Epithelial cell of prostate (primary cell): ENCODE measurements around the gene STOML3.
"Not testable (repeated sequence)": the region's sequence is repeated elsewhere in the genome, so short reads cannot be mapped to it uniquely, and the experiment has no call there.

Experiments
- DNase-seq: peaks from one replicate; pipeline ENCODE4 v3.0.0-alpha.2; 2011; ENCODE audit warnings: low read depth, low spot score
- H3K27ac ChIP-seq: fragments of 450-650 bp; 2 replicates; pipeline ENCODE4 v1.5.1; 2017; ENCODE audit warnings: mild to moderate bottlenecking

STOML3 gene, protein sequence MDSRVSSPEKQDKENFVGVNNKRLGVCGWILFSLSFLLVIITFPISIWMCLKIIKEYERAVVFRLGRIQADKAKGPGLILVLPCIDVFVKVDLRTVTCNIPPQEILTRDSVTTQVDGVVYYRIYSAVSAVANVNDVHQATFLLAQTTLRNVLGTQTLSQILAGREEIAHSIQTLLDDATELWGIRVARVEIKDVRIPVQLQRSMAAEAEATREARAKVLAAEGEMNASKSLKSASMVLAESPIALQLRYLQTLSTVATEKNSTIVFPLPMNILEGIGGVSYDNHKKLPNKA

DNA sequence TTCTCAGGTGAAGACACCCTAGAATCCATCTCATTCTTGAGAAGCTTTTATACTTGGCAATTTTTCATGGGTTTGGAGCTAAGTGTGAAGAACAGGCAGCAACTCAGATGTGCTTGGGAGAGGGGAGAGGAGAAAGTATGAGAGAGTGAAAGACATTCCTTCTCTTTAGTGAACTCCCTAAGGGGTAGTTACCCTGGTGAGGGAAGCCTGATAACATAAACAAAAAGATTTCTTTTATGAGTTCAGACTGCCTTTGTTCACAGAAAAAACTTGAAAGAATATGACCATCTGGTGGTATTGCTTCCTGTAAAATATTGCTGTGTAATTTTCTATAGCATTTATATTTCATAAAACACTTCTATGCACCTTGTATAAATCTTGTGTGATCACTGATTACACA lies at the start of gene STOML3:
STOML3 (minus strand) TSS at position 139 of the 400 bp plus-strand sequence; CDS start at position 29, 110 bp downstream.
- no peak within 1 kb of the TSS for H3K27ac ChIP-seq
- no peak for DNase-seq

DNA sequence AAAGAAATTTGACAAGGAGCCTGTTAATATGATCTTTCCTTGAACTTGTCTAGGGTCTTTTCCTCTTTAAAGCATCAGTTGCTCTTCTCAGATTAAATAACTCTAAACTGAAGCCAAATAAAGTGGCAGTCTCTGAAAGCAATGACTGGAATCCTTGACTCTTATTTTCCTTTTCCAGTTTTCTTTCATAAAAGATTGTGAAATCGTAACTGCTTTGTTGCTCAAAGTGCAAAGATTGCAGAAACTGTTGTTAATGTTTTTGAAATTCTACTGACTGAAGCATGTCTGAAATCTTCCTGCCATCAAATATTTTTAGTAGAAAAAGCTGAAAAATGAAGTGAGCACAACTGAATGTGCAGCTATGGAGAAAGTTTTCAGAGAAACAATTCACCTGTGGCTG lies 49.6 kb upstream of the STOML3 start:
- DNase-seq, result no peak
- H3K27ac ChIP-seq, result no peak overlapping the region

DNA sequence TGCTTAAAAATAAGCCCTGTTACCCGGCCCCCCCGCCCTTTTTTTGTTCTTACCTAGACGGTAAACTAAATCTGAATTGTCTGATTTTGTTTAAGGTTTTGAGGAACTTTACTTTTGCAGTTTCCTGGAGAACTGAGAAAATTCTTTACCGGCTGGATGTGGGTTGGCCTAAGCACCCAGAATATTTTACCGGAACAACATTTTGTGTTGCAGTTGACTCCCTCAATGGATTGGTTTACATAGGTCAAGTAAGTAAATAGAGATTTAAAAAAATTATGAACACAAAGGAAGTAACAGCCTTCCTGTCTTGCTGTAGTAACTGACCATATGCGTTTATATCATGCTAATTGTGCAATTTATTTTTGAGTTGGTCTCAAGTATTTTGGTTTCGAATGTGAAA lies 48.4 kb upstream of the STOML3 start:
- DNase-seq, result no peak
- H3K27ac ChIP-seq, result peak overlapping the region; percentile 84

DNA sequence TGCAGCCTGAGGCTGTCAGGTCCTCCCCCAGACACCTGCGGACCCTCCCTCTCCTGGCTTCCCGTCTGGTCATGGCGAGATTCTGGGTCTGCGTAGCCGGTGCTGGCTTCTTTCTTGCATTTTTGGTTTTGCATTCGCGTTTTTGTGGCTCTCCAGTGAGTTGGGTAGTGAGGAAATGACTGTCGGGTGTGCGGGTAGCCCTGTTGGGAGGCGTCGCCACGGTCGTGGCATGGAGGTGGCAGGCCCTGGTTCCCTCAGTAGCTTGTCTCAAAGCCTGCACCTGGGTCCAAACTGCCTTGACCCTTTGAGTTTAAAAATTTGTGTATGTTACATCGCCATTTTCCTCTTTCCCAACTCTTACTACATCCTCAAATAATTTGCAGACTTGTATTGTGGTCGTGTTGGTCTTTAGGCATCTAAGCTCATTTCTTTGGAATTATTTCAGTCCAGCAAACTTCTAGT lies 48.0 kb upstream of the STOML3 start:
- H3K27ac ChIP-seq, result peak overlapping the region; percentile 84
- no peak for DNase-seq

DNA sequence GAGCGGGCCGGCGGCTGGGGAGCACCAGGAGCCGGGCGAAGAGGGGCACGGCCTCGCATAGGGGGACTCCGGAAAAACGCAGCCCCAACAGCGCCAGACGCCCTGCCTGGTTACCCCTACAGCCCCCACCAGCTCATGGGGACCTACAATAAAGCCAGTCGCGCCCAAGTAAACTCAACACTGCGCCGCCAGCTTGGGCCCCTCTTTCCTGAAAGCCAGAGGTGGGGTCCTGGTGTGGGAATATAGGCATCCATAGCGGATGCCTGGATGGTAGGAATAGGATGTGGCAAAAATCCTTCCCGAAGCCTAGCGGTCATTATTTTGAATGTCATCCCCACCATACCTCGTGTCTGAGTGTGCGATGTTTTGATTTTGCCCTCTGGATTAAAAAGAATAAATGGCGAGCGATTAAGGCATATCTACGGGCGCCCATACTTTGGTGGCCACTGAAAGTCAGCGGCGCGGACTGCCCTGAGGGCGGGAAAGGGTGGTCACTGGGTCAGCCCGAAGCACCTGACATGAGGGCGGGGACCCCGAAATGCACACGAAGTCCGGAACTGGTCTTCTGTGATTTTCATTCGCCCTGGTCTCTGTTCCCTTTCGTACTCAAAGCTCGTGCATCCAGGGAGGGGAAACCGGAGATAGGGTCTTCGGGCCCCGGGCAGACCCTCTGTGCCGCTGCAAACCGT lies 47.4 kb upstream of the STOML3 start, which contains the start of the genes NHLRC3 and PROSER1:
NHLRC3 (plus strand) TSS at position 577 of the 689 bp plus-strand sequence. CDS start 184 bp downstream, outside the sequence.
PROSER1 (minus strand) TSS at position 210 of the 689 bp plus-strand sequence. CDS start 847 bp downstream, outside the sequence.
- H3K27ac ChIP-seq, result peak within 1 kb of the TSS; percentile 84
- DNase-seq, result peak; percentile 68

DNA sequence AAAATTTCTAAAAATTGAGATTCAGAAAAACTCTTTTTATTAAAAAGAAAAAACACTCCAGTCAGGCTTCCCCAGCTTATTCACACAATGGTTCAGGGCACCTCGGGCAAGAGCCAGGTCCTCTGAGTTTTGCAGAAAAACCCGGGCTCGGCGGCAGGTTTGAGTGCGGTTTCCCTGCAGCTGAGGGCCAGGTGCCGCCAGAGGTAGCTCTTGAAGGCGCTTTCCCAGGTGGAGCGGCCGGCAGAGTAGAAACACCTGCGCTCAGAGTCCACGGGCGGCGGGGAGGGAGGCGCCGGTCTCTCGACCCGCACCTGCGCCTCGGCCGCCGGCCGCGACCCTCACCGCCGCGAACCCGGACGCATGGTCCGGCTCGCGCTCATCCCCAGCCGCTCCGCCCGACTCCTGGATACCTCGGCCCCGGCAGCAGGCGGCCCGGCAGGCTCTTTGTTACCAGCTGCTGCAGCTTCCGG lies 46.8 kb upstream of the STOML3 start:
- DNase-seq, result no peak
- H3K27ac ChIP-seq, result peak overlapping the region; percentile 84

DNA sequence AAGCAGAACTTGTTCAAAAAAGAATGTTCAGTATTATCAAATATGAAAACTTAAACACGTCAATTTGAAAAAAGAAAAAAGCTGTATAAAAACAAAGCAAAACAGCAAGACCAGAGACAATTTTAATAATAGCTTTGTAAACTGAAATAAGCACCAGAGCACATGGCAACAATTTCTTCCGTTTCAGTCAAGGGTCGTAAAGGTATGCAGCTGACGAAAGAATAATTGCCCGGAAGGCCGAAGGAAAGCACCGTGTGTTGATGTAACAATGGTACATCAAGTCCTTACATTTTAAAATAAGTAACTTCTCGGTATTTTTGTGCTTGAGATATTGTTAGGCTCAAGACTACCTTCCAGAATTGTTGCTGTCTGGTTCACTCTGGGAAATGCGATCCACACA lies 45.6 kb upstream of the STOML3 start:
- peak overlapping the region; percentile 84 for H3K27ac ChIP-seq
- DNase-seq, result no peak

DNA sequence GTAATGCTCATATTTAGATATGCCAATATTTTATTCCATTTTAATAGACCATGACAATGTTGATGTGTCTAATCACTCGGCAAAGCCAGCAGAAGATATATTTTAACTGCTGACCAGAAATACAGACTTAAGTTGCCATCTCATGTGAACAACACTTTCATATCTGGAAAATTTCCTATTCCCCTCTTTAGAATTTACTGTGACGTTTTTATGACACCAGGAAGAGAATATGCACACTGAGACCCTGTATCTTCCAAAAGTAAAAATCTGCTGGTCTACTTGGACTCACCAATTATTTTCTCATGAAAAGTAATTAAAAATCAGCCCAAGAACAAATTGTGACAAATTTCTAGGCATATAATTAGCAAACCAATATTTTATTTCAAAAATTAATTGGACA lies 45.2 kb upstream of the STOML3 start:
- peak overlapping the region; percentile 84 for H3K27ac ChIP-seq
- DNase-seq, result no peak

DNA sequence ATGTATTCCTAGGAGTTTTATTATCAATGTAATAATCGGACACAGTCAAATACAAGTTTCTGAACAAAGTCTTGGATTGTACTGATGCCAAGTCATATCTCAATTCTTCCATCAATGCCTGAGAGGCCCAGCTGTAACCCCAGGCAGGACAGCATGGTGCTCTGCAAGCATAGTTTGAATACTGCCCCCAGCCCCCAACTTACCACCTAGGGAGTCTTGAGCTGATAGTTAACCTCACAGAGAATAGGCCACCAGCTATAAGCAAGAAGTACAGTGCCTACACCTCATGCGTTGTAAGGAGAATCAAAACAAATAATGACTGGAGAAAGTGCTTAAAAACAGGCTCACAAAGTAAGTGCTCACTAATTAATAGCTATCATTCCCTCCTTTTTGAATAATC lies 44.6 kb upstream of the STOML3 start:
- no peak overlapping the region for H3K27ac ChIP-seq
- no peak for DNase-seq

DNA sequence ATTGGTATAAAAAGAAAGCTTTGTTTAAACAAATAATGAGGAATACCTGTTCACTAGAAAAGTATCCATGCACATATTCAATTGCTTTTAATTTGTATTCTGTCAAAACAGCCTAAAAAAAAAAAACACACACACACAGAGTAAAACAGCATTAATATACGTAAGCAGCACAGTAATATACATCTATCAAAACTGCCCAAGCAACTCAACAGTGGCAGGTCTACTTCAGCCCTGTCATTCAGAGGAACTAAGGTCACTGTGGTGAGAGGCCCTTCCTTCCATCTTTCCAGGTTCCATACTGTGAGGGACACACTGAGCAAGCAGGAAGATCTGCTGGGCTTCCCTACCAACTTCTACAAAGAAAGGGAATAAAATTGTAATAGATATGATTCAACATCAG lies 43.5 kb upstream of the STOML3 start:
- DNase-seq, result no peak
- no peak overlapping the region for H3K27ac ChIP-seq

DNA sequence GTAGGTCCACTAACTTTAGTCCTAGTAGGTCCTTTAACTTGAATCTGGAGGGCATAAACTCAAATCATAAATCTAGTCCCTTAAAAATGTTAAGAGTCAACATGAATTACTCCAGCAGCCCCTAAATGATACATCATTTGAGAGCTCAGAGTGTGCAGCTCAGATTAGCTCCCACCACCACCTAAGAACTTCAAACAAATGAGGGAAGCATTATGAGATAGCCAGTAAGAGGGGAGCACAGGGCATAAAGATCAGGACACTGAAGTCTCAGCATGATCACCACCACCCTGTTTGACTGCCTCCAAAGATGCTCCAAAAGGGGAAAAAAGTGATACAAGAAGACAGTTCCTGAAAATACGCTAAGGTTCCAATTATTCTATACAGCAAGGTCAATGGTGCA lies 41.5 kb upstream of the STOML3 start:
- DNase-seq, result no peak
- H3K27ac ChIP-seq, result no peak overlapping the region

DNA sequence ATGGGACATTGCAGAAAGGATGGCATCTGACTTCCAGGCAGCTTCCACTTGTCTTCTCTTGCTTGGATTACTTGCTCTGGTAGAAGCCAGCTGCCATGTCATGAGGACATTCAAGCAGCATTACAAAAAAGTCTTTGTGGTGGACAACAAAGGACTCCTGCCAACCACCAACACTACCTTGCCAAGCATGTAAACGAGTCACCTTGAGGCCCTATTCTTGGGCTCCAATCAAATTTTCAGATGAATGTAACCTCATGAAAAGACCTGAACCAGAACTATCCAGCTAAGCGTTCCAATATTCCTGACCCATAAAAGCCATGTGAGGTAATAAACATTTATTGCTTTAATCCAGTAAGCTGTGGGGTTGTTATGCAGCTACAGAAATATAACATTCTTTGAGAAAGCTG lies 34.8 kb upstream of the STOML3 start:
- DNase-seq, result no peak
- peak overlapping the region; percentile 68 for H3K27ac ChIP-seq

DNA sequence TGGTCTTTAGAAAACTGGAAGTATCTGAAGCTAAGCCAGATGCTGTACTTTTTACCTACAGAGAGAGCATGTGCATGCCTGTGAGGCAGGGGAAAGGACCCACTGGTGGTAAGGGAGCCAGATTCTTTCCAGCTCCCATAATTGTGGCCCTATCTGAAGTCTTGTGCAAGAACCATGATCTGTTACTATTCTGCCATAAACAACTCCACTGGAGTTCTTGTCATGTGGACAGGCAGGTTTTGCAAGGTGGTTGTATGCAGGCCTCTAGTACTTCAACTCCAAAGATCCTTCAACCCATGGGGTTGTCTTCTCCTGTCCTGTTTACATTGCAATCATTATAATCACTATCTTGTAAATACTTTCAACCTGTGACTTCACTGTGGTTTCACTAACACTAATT lies 33.1 kb upstream of the STOML3 start:
- peak overlapping the region; percentile 68 for H3K27ac ChIP-seq
- DNase-seq, result peak; percentile 86

DNA sequence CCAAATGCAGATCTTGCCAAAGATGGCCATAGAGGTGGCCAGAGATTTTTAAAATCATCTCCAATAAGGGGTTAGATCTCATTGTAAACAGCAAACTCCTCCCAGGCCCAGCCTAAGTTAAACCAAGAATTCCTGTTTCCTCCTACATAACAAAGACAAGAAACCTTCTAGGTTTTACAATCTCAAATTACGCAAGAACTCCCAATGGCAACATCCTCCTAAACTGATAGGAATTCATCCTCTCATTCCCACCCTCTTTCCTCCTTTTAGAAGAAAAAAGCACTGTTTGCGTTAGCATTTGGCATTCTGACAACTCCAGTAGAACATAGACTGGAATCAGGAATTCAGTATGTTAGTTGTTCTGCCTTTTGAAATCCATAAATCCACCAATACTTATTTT lies 32.7 kb upstream of the STOML3 start:
- H3K27ac ChIP-seq, result peak overlapping the region; percentile 68
- no peak for DNase-seq

DNA sequence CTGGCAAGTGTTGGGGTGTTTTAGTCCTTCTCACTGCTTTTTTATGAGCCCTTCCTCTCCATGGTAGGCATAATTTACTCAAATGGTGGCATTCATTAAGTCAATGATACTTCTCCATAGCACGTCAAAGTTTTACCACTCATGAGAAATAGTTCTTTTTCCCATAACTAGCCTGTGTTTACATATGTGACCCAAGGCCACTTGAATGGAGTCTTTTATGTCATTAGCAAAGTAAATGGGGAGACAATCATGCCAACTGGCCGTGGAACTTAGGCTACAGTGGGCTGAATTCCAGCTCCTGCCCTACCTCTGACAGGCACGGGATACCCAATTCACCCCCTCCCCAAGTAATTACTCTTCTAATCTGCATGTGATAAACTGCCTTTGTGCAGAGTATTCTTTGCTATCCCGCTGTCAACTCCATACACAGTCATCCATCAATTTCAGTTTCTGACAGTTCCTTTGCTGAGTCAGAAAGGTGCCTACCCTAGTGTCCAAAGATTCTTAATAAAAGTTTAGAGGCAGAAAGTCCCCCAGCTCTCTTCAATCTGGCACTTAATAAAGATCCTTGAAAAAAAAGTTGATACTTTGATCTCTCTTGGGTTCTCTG lies 30.3 kb upstream of the STOML3 start:
- no peak for DNase-seq
- H3K27ac ChIP-seq, result no peak overlapping the region

DNA sequence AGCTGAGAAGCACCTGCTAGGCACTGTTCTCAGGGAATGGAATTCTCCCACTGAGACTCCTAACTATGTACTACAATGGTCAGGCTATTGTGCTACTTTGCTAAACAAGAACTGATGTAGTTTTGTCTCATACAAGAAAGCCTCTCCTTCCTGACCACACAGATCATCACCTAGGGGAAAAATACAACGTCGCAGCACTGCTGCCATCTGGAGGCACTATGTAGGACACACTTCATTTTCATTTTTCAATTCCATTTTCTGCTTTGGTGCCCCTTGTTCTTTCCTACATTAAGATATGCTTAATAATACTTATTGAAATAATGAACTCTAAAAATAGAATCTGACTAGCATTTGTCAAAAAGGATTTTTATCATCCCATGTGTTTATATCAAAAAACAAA lies 26.2 kb upstream of the STOML3 start:
- no peak for DNase-seq

DNA sequence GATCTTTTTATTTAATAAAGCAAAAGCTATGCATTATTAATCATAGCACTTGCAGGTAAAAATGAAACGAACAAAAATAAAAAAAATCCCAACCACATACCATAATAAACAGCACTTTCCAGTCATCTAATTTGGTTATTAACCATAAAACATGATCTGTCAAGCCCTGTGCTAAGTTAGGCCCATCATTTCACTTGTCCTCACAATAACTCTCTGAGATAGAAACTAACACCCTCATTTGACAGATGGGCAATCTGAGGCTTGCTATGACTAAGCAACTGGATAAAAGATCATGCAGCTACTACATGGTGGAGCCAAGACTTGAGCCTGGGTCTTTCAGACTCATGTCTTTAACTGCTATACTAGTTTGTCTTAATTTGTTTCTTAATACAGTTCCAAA lies 25.5 kb upstream of the STOML3 start:
- no peak for DNase-seq
- H3K27ac ChIP-seq, result no peak overlapping the region

More for the DNA sequence above, 26.2 kb upstream of the STOML3 start:
- no peak overlapping the region for H3K27ac ChIP-seq

DNA sequence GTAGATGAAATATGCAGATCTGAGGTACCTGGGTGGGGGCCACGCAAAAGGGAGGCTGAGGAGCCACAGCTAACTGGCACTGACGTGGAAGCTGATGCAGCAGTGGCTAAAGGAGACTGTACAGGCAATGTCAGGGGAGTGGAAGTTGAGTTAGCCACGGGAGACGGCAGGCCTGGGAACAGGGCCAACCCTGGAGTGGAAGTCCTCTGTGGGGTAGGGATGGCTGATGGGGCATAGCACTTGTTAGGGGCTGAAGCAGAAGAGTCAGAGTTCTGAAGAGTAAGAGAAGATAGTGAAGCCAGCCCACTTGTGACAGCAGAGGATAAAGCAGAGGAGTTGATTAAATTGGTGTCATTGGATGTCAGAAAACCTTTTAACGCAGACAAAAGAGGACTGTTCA lies 22.8 kb upstream of the STOML3 start:
- no peak overlapping the region for H3K27ac ChIP-seq
- no peak for DNase-seq

DNA sequence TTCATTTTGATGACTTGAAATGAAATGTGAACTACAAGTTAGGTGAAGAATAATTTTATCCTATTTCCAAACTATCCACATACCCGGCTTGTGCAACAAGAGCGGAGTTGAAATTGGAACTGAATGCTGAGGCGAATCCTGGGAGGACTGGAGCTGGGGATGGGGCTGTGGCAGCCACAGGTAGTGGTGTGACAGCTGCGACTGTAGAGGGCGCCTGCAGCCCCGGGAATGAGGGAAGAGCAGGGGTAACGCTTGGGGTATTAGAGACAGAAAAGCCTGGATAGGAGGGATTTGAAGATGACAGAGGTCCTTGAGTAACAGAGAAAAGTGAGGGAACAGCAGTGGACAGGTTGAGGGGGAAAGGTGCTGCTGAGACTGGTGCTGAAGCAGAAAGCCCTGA lies 22.0 kb upstream of the STOML3 start:
- no peak overlapping the region for H3K27ac ChIP-seq
- DNase-seq, result no peak

DNA sequence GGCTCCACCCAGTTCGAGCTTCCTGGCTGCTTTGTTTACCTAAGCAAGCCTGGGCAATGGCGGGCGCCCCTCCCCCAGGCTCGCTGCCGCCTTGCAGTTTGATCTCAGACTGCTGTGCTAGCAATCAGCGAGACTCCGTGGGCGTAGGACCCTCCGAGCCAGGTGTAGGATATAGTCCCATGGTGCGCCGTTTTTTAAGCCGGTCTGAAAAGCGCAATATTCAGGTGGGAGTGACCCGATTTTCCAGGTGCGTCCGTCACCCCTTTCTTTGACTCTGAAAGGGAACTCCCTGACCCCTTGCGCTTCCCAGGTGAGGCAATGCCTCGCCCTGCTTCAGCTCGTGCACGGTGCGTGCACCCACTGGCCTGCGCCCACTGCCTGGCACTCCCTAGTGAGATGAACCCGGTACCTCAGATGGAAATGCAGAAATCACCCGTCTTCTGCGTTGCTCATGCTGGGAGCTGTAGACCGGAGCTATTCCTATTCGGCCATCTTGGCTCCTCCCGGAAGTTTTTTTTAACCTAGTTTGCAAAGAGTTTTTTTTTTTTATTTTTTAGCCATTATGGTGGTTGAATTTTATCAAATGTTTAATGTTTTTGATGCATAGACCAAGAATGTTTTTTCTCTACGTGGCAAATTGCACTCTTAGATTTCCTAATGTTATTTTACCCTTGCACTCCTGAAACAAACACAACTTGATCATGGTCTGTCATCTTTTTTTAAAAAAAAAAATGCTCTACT lies 15.9 kb upstream of the STOML3 start:
- not testable (repeated sequence) for DNase-seq
- peak overlapping the region; percentile 72 for H3K27ac ChIP-seq
